Suprapubic skin (tissue), 3 donors: ENCODE data around the gene TFRC.

Source experiments
- POLR2A ChIP-seq, 2 donors: fragments of 450-650 bp; IDR thresholded peaks; one replicate each; pipeline ENCODE4 v1.6.1; 2017; ENCODE audit warnings: antibody characterized with exemption in 2 of 2, mild to moderate bottlenecking in 2 of 2, moderate library complexity in 2 of 2
- TF ChIP-seq, protein P1 (sequence below), 2 donors: fragments of 200-600 bp in 1 of 2; fragments of 450-650 bp in 1 of 2; sonication (generic) in 1 of 2; IDR thresholded peaks; one replicate each; pipeline ENCODE4 v1.5.1; 2016 to 2019; ENCODE audit warnings: antibody characterized with exemption in 2 of 2, mild to moderate bottlenecking in 1 of 2, moderate library complexity in 1 of 2

- no peak for TF ChIP-seq POLR2A (IDR thresholded peaks at IDR 0.05)
- TF ChIP-seq, protein P1, sequence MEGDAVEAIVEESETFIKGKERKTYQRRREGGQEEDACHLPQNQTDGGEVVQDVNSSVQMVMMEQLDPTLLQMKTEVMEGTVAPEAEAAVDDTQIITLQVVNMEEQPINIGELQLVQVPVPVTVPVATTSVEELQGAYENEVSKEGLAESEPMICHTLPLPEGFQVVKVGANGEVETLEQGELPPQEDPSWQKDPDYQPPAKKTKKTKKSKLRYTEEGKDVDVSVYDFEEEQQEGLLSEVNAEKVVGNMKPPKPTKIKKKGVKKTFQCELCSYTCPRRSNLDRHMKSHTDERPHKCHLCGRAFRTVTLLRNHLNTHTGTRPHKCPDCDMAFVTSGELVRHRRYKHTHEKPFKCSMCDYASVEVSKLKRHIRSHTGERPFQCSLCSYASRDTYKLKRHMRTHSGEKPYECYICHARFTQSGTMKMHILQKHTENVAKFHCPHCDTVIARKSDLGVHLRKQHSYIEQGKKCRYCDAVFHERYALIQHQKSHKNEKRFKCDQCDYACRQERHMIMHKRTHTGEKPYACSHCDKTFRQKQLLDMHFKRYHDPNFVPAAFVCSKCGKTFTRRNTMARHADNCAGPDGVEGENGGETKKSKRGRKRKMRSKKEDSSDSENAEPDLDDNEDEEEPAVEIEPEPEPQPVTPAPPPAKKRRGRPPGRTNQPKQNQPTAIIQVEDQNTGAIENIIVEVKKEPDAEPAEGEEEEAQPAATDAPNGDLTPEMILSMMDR (IDR thresholded peaks at IDR 0.05): no peak
These were observed 40.3 kb upstream of the TFRC start for GRCh38 chr3:196122021-196122687.
